GM23338 (cell line): ENCODE data around the gene TAF3.

ENCODE experiments used
- CREB1 ChIP-seq: fragments of 250-450 bp; sonication (Bioruptor Pico); IDR thresholded peaks from 2 replicates; pipeline ENCODE4 v1.5.0; 2020; ENCODE audit warnings: low read depth, mild to moderate bottlenecking, moderate library complexity
- CTCF ChIP-seq, 2 experiments: fragments of 200-600 bp in 1 of 2; sonication (generic) in 1 of 2; conservative IDR thresholded peaks; 2 replicates each; pipeline versions ENCODE4 v1.5.1 to v1.6.1; 2016 to 2017; ENCODE audit warnings: antibody characterized with exemption in 2 of 2, low read depth in 2 of 2, mild to moderate bottlenecking in 2 of 2, moderate library complexity in 1 of 2
- EZH2phosphoT487 ChIP-seq: fragments of 200-600 bp; sonication (generic); IDR thresholded peaks from one replicate; pipeline ENCODE4 v1.8.1; 2018; ENCODE audit warnings: antibody characterized with exemption; ENCODE audit not compliant: unreplicated experiment
- REST ChIP-seq: IDR thresholded peaks from one replicate; pipeline ENCODE4 v1.6.1; 2018; ENCODE audit warnings: antibody characterized with exemption; ENCODE audit not compliant: unreplicated experiment

GRCh38 chr10:7874864-7875263 is 56.6 kb downstream of the TAF3 start:
- TF ChIP-seq CTCF (conservative IDR thresholded peaks at IDR 0.05; ENCODE audit: low read depth in 2 of 2) (no peak), CREB1 (CRISPR knock-in tag) (no peak), EZH2phosphoT487 (no peak), REST (no peak)
